Measurements from ENCODE around the gene RABGGTA. TPM values are rescaled to one million over a fixed set of nuclear protein-coding genes. Genes with fewer than 3 reads are reported as not detected.

The RABGGTA gene
- total and polyA plus RNA-seq, 2 donors: 9.5 to 23.4 TPM

- Histone ChIP-seq H3K4me3 (ENCODE audit: low read depth, low read length) (no peak overlapping the region), H3K4me1 (ENCODE audit: insufficient read depth) (no peaks in the 10 kb centered on the region), H3K27ac (ENCODE audit: low read depth) (no peak overlapping the region), H3K36me3 (ENCODE audit: insufficient read depth) (no peaks in the 10 kb centered on the region)
- no peak for DNase-seq (ENCODE audit: extremely low spot score)
- WGBS: 92% methylated on average over 11 of the region's 11 CpGs
These were observed 20.9 kb upstream of the RABGGTA start for GRCh38 chr14:24292118-24292807.

GRCh38 chr14:24291446-24292117 is 20.2 kb upstream of the RABGGTA start:
- Histone ChIP-seq H3K36me3 (ENCODE audit: insufficient read depth) (no peaks in the 10 kb centered on the region), H3K4me1 (ENCODE audit: insufficient read depth) (no peaks in the 10 kb centered on the region), H3K27ac (ENCODE audit: low read depth) (no peak overlapping the region), H3K4me3 (ENCODE audit: low read depth, low read length) (no peak overlapping the region)
- WGBS: 85% methylated on average over 3 of the region's 3 CpGs
- no peak for DNase-seq (ENCODE audit: extremely low spot score)

- WGBS: 87% methylated on average over 9 of the region's 9 CpGs
These were observed 19.3 kb upstream of the RABGGTA start for GRCh38 chr14:24290746-24291145.

GRCh38 chr14:24289649-24290280 is 18.4 kb upstream of the RABGGTA start:
- Histone ChIP-seq H3K27ac (ENCODE audit: low read depth) (no peak overlapping the region), H3K4me1 (ENCODE audit: insufficient read depth) (no peaks in the 10 kb centered on the region), H3K36me3 (ENCODE audit: insufficient read depth) (no peaks in the 10 kb centered on the region), H3K4me3 (ENCODE audit: low read depth, low read length) (no peak overlapping the region)
- WGBS: 82% methylated on average over 6 of the region's 6 CpGs
- DNase-seq (ENCODE audit: extremely low spot score): no peak

More at GRCh38 chr14:24290746-24291145, 19.3 kb upstream of the RABGGTA start:
- Histone ChIP-seq H3K27ac (ENCODE audit: low read depth) (no peak overlapping the region), H3K4me1 (ENCODE audit: insufficient read depth) (no peaks in the 10 kb centered on the region), H3K36me3 (ENCODE audit: insufficient read depth) (no peaks in the 10 kb centered on the region), H3K4me3 (ENCODE audit: low read depth, low read length) (no peak overlapping the region)
- no peak for DNase-seq (ENCODE audit: extremely low spot score)

GRCh38 chr14:24286996-24287395 is 15.6 kb upstream of the RABGGTA start:
- 93% methylated on average over 5 of the region's 5 CpGs for WGBS
- Histone ChIP-seq H3K4me3 (ENCODE audit: low read depth, low read length) (no peak overlapping the region), H3K27ac (ENCODE audit: low read depth) (no peak overlapping the region), H3K36me3 (ENCODE audit: insufficient read depth) (no peaks in the 10 kb centered on the region), H3K4me1 (ENCODE audit: insufficient read depth) (no peaks in the 10 kb centered on the region)
- DNase-seq (ENCODE audit: extremely low spot score): no peak

GRCh38 chr14:24285351-24285750 is 14.0 kb upstream of the RABGGTA start:
- WGBS: 67% methylated on average over 4 of the region's 4 CpGs
- Histone ChIP-seq H3K36me3 (ENCODE audit: insufficient read depth) (no peaks in the 10 kb centered on the region), H3K27ac (ENCODE audit: low read depth) (no peak overlapping the region), H3K4me3 (ENCODE audit: low read depth, low read length) (no peak overlapping the region), H3K4me1 (ENCODE audit: insufficient read depth) (no peaks in the 10 kb centered on the region)
- DNase-seq (ENCODE audit: extremely low spot score): no peak

- 80% methylated on average over 11 of the region's 11 CpGs for WGBS
- Histone ChIP-seq H3K4me1 (ENCODE audit: insufficient read depth) (no peaks in the 10 kb centered on the region), H3K27ac (ENCODE audit: low read depth) (no peak overlapping the region), H3K36me3 (ENCODE audit: insufficient read depth) (no peaks in the 10 kb centered on the region), H3K4me3 (ENCODE audit: low read depth, low read length) (no peak overlapping the region)
- DNase-seq (ENCODE audit: extremely low spot score): no peak
These were observed 13.2 kb upstream of the RABGGTA start for GRCh38 chr14:24284501-24285035.

- H3K4me1 ChIP-seq (ENCODE audit: insufficient read depth): no peaks in the 10 kb centered on the region
These were observed 12.5 kb upstream of the RABGGTA start for GRCh38 chr14:24283796-24284460.

GRCh38 chr14:24282736-24283135 is 11.3 kb upstream of the RABGGTA start:
- 86% methylated on average over 3 of the region's 3 CpGs for WGBS
- no peaks in the 10 kb centered on the region for H3K4me1 ChIP-seq (ENCODE audit: insufficient read depth)
- H3K4me3 ChIP-seq (ENCODE audit: low read depth, low read length): no peak overlapping the region
- no peak for DNase-seq (ENCODE audit: extremely low spot score)
- H3K36me3 ChIP-seq (ENCODE audit: insufficient read depth): no peaks in the 10 kb centered on the region
- no peak overlapping the region for H3K27ac ChIP-seq (ENCODE audit: low read depth)

More at GRCh38 chr14:24283796-24284460, 12.5 kb upstream of the RABGGTA start:
- Histone ChIP-seq H3K36me3 (ENCODE audit: insufficient read depth) (no peaks in the 10 kb centered on the region), H3K4me3 (ENCODE audit: low read depth, low read length) (no peak overlapping the region), H3K27ac (ENCODE audit: low read depth) (no peak overlapping the region)
- no peak for DNase-seq (ENCODE audit: extremely low spot score)
- WGBS: 85% methylated on average over 5 of the region's 5 CpGs

- H3K36me3 ChIP-seq (ENCODE audit: insufficient read depth): no peaks in the 10 kb centered on the region
- no peak overlapping the region for H3K27ac ChIP-seq (ENCODE audit: low read depth)
- WGBS: 87% methylated on average over 7 of the region's 7 CpGs
- H3K4me3 ChIP-seq (ENCODE audit: low read depth, low read length): no peak overlapping the region
- no peaks in the 10 kb centered on the region for H3K4me1 ChIP-seq (ENCODE audit: insufficient read depth)
- no peak for DNase-seq (ENCODE audit: extremely low spot score)
These were observed 10.2 kb upstream of the RABGGTA start for GRCh38 chr14:24281636-24282035.

- WGBS: 82% methylated on average over 6 of the region's 6 CpGs
- no peak for DNase-seq (ENCODE audit: extremely low spot score)
These were observed 9.5 kb upstream of the RABGGTA start for GRCh38 chr14:24280797-24281460.

GRCh38 chr14:24279301-24280186 is 8.1 kb upstream of the RABGGTA start:
- no peak overlapping the region for H3K4me3 ChIP-seq (ENCODE audit: low read depth, low read length)
- WGBS: 75% methylated on average over 11 of the region's 11 CpGs
- no peak overlapping the region for H3K27ac ChIP-seq (ENCODE audit: low read depth)
- no peaks in the 10 kb centered on the region for H3K4me1 ChIP-seq (ENCODE audit: insufficient read depth)
- H3K36me3 ChIP-seq (ENCODE audit: insufficient read depth): no peaks in the 10 kb centered on the region
- DNase-seq (ENCODE audit: extremely low spot score): no peak

More at GRCh38 chr14:24280797-24281460, 9.5 kb upstream of the RABGGTA start:
- no peak overlapping the region for H3K27ac ChIP-seq (ENCODE audit: low read depth)
- H3K36me3 ChIP-seq (ENCODE audit: insufficient read depth): no peaks in the 10 kb centered on the region
- H3K4me1 ChIP-seq (ENCODE audit: insufficient read depth): no peaks in the 10 kb centered on the region
- no peak overlapping the region for H3K4me3 ChIP-seq (ENCODE audit: low read depth, low read length)

Data from urinary bladder (tissue), 4 donors.